SU-DHL-6 (cell line): Measurements from ENCODE around the gene MTMR11.
A peak's percentile ranks its signal among the peaks of the same experiment; 100 is the strongest.

Experiments used
- H2AFZ ChIP-seq: fragments of 200-600 bp; sonication (generic); 2 replicates; pipeline ENCODE4 v1.6.1; 2014; ENCODE audit warnings: low read depth, mild to moderate bottlenecking, moderate library complexity, mixed read lengths, antibody characterized with exemption, low read length; ENCODE audit not compliant: severe bottlenecking
- H3F3A ChIP-seq: fragments of 200-600 bp; shearing (Covaris generic); 2 replicates; pipeline ENCODE4 v1.6.0; 2016; ENCODE audit warnings: antibody characterized with exemption, mild to moderate bottlenecking; ENCODE audit not compliant: insufficient read depth
- H3K27ac ChIP-seq: fragments of 200-600 bp; sonication (generic); 2 replicates; pipeline ENCODE4 v1.5.1; 2016; ENCODE audit warnings: low read depth, mild to moderate bottlenecking, low read length, moderate library complexity, mixed read lengths
- H3K27me3 ChIP-seq: fragments of 200-600 bp; sonication (generic), shearing (Covaris generic); 2 replicates; pipeline ENCODE4 v1.6.0; 2014; ENCODE audit warnings: mild to moderate bottlenecking, low read length
- H3K36me3 ChIP-seq: fragments of 200-600 bp; sonication (generic); 2 replicates; pipeline ENCODE4 v1.6.1; 2014; ENCODE audit warnings: mild to moderate bottlenecking, low read length, mixed read lengths
- H3K4me2 ChIP-seq: fragments of 300-600, 200-600 bp; shearing (Covaris generic), sonication (generic); 2 replicates; pipeline ENCODE4 v1.6.0; 2014; ENCODE audit warnings: low read length, low read depth, mild to moderate bottlenecking; ENCODE audit not compliant: poor library complexity, severe bottlenecking
- H3K4me3 ChIP-seq: fragments of 200-600 bp; sonication (generic); 2 replicates; pipeline ENCODE4 v1.5.1; 2014; ENCODE audit warnings: antibody characterized with exemption, low read length, mild to moderate bottlenecking, mixed read lengths; ENCODE audit not compliant: insufficient read depth, poor library complexity, severe bottlenecking
- H3K79me2 ChIP-seq: fragments of 200-600 bp; sonication (generic); 2 replicates; pipeline ENCODE4 v1.6.1; 2014; ENCODE audit warnings: mild to moderate bottlenecking, low read length, moderate library complexity; ENCODE audit not compliant: insufficient read depth
- H3K9ac ChIP-seq: fragments of 200-600 bp; sonication (generic); 2 replicates; pipeline ENCODE4 v1.7.0; 2014; ENCODE audit warnings: mild to moderate bottlenecking, low read length
- H3K9me2 ChIP-seq: fragments of 200-600 bp; sonication (generic); replicated peaks from 2 replicates; pipeline ENCODE4 v1.6.1; 2014; ENCODE audit warnings: low read length; ENCODE audit not compliant: insufficient read depth
- H3K9me3 ChIP-seq: fragments of 200-600 bp; sonication (generic); 2 replicates; pipeline ENCODE4 v1.6.1; 2014; ENCODE audit warnings: low read length, mixed read lengths; ENCODE audit not compliant: insufficient read depth
- H4K20me1 ChIP-seq: fragments of 200-600 bp; sonication (generic); 2 replicates; pipeline ENCODE4 v1.6.1; 2014; ENCODE audit warnings: low read depth, mild to moderate bottlenecking, antibody characterized with exemption, low read length, moderate library complexity, mixed read lengths
- CTCF ChIP-seq: fragments of 200-600 bp; sonication (generic); IDR thresholded peaks from one replicate; pipeline ENCODE4 v1.5.1; 2017; ENCODE audit warnings: antibody characterized with exemption, mild to moderate bottlenecking, low read length, moderate library complexity; ENCODE audit not compliant: insufficient read depth, poor library complexity, severe bottlenecking
- EZH2phosphoT487 ChIP-seq: fragments of 200-600 bp; sonication (generic), shearing (Covaris generic); conservative IDR thresholded peaks from 2 replicates; pipeline ENCODE4 v1.6.1; 2018; ENCODE audit warnings: mild to moderate bottlenecking, antibody characterized with exemption, low read length, moderate library complexity, mixed read lengths

MTMR11 gene

GRCh38 chr1:149885339-149886120, 51.1 kb downstream of the MTMR11 start:
- no peaks in the 10 kb centered on the region for H3K9me3 ChIP-seq
- no peaks in the 10 kb centered on the region for H4K20me1 ChIP-seq
- no peaks in the 10 kb centered on the region for H3K9me2 ChIP-seq
- H3K36me3 ChIP-seq, result no peaks in the 10 kb centered on the region
- peak overlapping the region; percentile 63 for H3K9ac ChIP-seq
- peak overlapping the region; percentile 78 for H3K4me2 ChIP-seq
- H2AFZ ChIP-seq, result no peak overlapping the region
- H3K27ac ChIP-seq, result peak overlapping the region; percentile 96
- H3K27me3 ChIP-seq, result no peaks in the 10 kb centered on the region
- peak overlapping the region; percentile 77 for H3K4me3 ChIP-seq
- TF ChIP-seq CTCF (no peak), EZH2phosphoT487 (no peak)
- peaks cover 52% of the 10 kb centered on the region for H3F3A ChIP-seq
- H3K79me2 ChIP-seq, result no peaks in the 10 kb centered on the region

- Histone ChIP-seq H2AFZ (peak overlapping the region; percentile 4), H3K9ac (peak overlapping the region; percentile 63), H3K4me3 (peak overlapping the region; percentile 77), H3K9me3 (no peaks in the 10 kb centered on the region), H4K20me1 (no peaks in the 10 kb centered on the region), H3F3A (peaks cover 48% of the 10 kb centered on the region), H3K27me3 (no peaks in the 10 kb centered on the region), H3K27ac (peak overlapping the region; percentile 96), H3K36me3 (no peaks in the 10 kb centered on the region), H3K4me2 (peak overlapping the region; percentile 78), H3K79me2 (no peaks in the 10 kb centered on the region), H3K9me2 (no peaks in the 10 kb centered on the region)
- TF ChIP-seq EZH2phosphoT487, result no peak
- no peak for TF ChIP-seq CTCF
Observed at GRCh38 chr1:149884433-149885338, 52.0 kb downstream of the MTMR11 start.

GRCh38 chr1:149883598-149884247, 53.0 kb downstream of the MTMR11 start:
- peak overlapping the region; percentile 96 for H3K27ac ChIP-seq
- H3K4me2 ChIP-seq, result peak overlapping the region; percentile 78

More at GRCh38 chr1:149883598-149884247, 53.0 kb downstream of the MTMR11 start:
- H3F3A ChIP-seq, result peaks cover 44% of the 10 kb centered on the region
- H3K9me3 ChIP-seq, result no peaks in the 10 kb centered on the region
- H3K4me3 ChIP-seq, result no peak overlapping the region
- no peak for TF ChIP-seq CTCF
- TF ChIP-seq EZH2phosphoT487, result no peak
- no peaks in the 10 kb centered on the region for H3K9me2 ChIP-seq
- H2AFZ ChIP-seq, result peak overlapping the region; percentile 4
- H3K9ac ChIP-seq, result peak overlapping the region; percentile 63
- no peaks in the 10 kb centered on the region for H3K79me2 ChIP-seq
- H3K27me3 ChIP-seq, result no peaks in the 10 kb centered on the region
- H3K36me3 ChIP-seq, result no peaks in the 10 kb centered on the region
- no peaks in the 10 kb centered on the region for H4K20me1 ChIP-seq
